LNCaP clone FGC (cell line): ENCODE results near the gene FRMD4A.
A peak's percentile ranks its signal among the peaks of the same experiment; 100 is the strongest.

Experiments used
- DNase-seq: peaks from one replicate; pipeline ENCODE4 v3.0.0-alpha.2; 2011; ENCODE audit warnings: low read depth
- H3K4me3 ChIP-seq: 2 replicates; pipeline ENCODE4 v1.5.1; 2011; ENCODE audit warnings: mild to moderate bottlenecking, low read depth, low read length, control low read depth
- CTCF ChIP-seq: IDR thresholded peaks from 2 replicates; pipeline ENCODE4 v1.5.1; 2012; ENCODE audit warnings: mild to moderate bottlenecking; ENCODE audit not compliant: control insufficient read depth, insufficient read depth; ENCODE audit errors: extremely low read depth

The FRMD4A gene

GRCh38 chr10:13877154-13877909 is 453.4 kb downstream of the FRMD4A start:
- H3K4me3 ChIP-seq: no peak overlapping the region
- no peak for TF ChIP-seq CTCF
- DNase-seq: peak; percentile 15

- no peak overlapping the region for H3K4me3 ChIP-seq
- TF ChIP-seq CTCF: no peak
- no peak for DNase-seq
These were observed 457.5 kb downstream of the FRMD4A start for GRCh38 chr10:13873196-13873595.

DNA sequence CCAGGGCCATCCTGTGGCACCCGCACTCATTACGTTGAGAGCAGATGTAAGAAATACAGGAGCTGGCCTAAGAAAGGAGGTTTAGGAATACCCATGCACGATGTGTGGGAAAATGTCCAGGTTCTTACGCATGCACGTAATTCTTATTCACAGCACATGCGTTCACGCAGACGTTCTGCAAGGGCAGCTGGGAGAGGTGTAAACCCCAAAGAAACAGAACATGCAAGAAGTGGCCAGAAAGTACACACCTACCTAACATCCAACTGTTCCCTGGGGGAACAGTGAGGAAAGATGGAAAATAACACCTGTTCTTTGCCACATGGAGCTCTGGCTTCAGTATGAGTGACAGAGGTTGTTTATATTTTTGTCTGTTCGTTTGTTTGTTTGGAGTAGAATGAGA is 458.3 kb downstream of the FRMD4A start:
- no peak for DNase-seq
- TF ChIP-seq CTCF: no peak

GRCh38 chr10:13871776-13872175 is 458.9 kb downstream of the FRMD4A start:
- no peak for TF ChIP-seq CTCF
- H3K4me3 ChIP-seq: no peak overlapping the region
- DNase-seq: no peak

More for the DNA sequence above, 458.3 kb downstream of the FRMD4A start:
- no peak overlapping the region for H3K4me3 ChIP-seq

DNA sequence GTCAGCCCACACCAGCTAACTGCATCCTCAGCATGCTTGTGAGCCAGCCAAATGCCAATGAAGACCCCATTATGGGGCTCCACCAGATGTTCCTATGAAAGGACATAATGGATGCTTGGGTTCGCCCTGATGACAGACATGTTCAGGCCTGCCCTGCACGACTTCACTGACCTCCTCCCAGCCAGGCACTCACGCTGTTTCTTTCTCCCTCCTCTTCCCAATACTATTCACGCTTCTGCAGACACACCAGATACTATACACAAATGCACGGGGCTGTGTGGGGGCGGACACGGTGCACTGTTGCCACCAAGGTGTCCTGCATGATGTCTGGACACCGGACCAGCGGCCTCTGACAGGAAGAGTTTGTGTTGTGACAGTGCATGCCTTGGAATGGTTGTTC is 459.7 kb downstream of the FRMD4A start:
- DNase-seq: no peak
- no peak overlapping the region for H3K4me3 ChIP-seq
- no peak for TF ChIP-seq CTCF

- DNase-seq: no peak
- no peak overlapping the region for H3K4me3 ChIP-seq
- no peak for TF ChIP-seq CTCF
These were observed 461.4 kb downstream of the FRMD4A start for GRCh38 chr10:13869295-13869664.
